HFFc6 (cell line): ENCODE data around the gene SKIC2. TPM values are rescaled to one million over a fixed set of nuclear protein-coding genes. Genes with fewer than 3 reads are reported as not detected.
"Not testable (repeated sequence)": the region's sequence is repeated elsewhere in the genome, so short reads cannot be mapped to it uniquely, and the experiment has no call there.

Experiments used
- DNase-seq: peaks from one replicate; pipeline ENCODE4 v3.0.0-alpha.2; 2018
- H3K27ac Mint-ChIP-seq: 2 replicates; pipeline ENCODE4 v1.8.0; 2020; ENCODE audit warnings: mild to moderate bottlenecking, mixed read lengths
- H3K27me3 Mint-ChIP-seq: 2 replicates; pipeline ENCODE4 v1.8.0; 2021; ENCODE audit warnings: mild to moderate bottlenecking, moderate library complexity, mixed read lengths; ENCODE audit not compliant: insufficient read depth
- H3K36me3 Mint-ChIP-seq: 2 replicates; pipeline ENCODE4 v1.8.0; 2021; ENCODE audit warnings: low read depth, mixed read lengths
- H3K4me1 Mint-ChIP-seq: 2 replicates; pipeline ENCODE4 v1.8.0; 2020; ENCODE audit warnings: low read depth, mixed read lengths
- H3K4me3 Mint-ChIP-seq: 2 replicates; pipeline ENCODE4 v1.8.0; 2020; ENCODE audit warnings: mild to moderate bottlenecking, moderate library complexity, mixed read lengths
- H3K9me3 Mint-ChIP-seq: 2 replicates; pipeline ENCODE4 v1.8.0; 2020; ENCODE audit warnings: mild to moderate bottlenecking, mixed read lengths
- total RNA-seq, 6 experiments: library from RNA; stranded (reverse); fragmentation: NEBNext Ultra II Directional; extraction: Animal tissue kit (Norgen Biotek cat#: 25700); gene quantifications; 2 replicates in 1 of 6; 3 replicates in 5 of 6; pipeline ENCODE4 v1.2.3, GENCODE V29; 2021
- TF ChIP-seq, protein P1 (sequence below): fragments of 200-600 bp; sonication (generic); IDR thresholded peaks from 2 replicates; pipeline ENCODE4 v1.5.0; 2021; ENCODE audit warnings: antibody characterized with exemption, mild to moderate bottlenecking

The SKIC2 gene
- total RNA-seq, 6 experiments from 2014 or later, result 74.0 to 83.3 (median 77.8) TPM

GRCh38 chr6:31972709-31973350 lies 13.9 kb downstream of the SKIC2 start:
- peak overlapping the region; percentile 92 for H3K4me3 Mint-ChIP-seq
- TF ChIP-seq, protein P1, sequence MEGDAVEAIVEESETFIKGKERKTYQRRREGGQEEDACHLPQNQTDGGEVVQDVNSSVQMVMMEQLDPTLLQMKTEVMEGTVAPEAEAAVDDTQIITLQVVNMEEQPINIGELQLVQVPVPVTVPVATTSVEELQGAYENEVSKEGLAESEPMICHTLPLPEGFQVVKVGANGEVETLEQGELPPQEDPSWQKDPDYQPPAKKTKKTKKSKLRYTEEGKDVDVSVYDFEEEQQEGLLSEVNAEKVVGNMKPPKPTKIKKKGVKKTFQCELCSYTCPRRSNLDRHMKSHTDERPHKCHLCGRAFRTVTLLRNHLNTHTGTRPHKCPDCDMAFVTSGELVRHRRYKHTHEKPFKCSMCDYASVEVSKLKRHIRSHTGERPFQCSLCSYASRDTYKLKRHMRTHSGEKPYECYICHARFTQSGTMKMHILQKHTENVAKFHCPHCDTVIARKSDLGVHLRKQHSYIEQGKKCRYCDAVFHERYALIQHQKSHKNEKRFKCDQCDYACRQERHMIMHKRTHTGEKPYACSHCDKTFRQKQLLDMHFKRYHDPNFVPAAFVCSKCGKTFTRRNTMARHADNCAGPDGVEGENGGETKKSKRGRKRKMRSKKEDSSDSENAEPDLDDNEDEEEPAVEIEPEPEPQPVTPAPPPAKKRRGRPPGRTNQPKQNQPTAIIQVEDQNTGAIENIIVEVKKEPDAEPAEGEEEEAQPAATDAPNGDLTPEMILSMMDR, result no peak
- peaks cover 37% of the 10 kb centered on the region for H3K4me1 Mint-ChIP-seq
- H3K9me3 Mint-ChIP-seq, result peaks cover 3% of the 10 kb centered on the region; the same call in 1 of the 2 replicates
- peaks cover 29% of the 10 kb centered on the region for H3K36me3 Mint-ChIP-seq
- peaks cover 20% of the 10 kb centered on the region for H3K27me3 Mint-ChIP-seq
- H3K27ac Mint-ChIP-seq, result peak overlapping the region; percentile 96
- peak; percentile 57 for DNase-seq

DNA sequence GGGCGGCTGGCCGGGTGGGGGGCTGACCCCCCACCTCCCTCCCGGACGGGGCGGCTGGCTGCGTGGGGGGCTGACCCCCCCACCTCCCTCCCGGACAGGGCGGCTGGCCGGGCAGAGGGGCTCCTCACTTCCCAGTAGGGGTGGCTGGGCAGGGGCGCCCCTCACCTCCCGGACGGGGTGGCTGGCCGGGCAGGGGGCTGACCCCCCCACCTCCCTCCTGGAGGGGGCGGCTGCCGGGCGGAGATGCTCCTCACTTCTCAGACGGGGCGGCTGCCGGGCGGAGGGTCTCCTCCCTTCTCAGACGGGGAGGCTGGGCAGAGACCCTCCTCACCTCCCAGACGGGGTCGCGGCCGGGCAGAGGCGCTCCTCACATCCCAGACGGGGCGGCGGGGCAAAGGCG lies 17.1 kb downstream of the SKIC2 start:
- DNase-seq, H3K9me3 Mint-ChIP-seq, H3K4me3 Mint-ChIP-seq, H3K27ac Mint-ChIP-seq: not testable (repeated sequence)
- H3K36me3 Mint-ChIP-seq, result peaks cover 16% of the 10 kb centered on the region
- H3K27me3 Mint-ChIP-seq, result peaks cover 12% of the 10 kb centered on the region
- H3K4me1 Mint-ChIP-seq, result peaks cover 18% of the 10 kb centered on the region

GRCh38 chr6:31977816-31978431 lies 18.9 kb downstream of the SKIC2 start:
- Mint-ChIP-seq H3K4me1 (peaks cover 13% of the 10 kb centered on the region), H3K36me3 (peaks cover 6% of the 10 kb centered on the region), H3K27me3 (no peaks in the 10 kb centered on the region; the same call in 1 of the 2 replicates), H3K4me3 (no peak overlapping the region), H3K9me3 (no peaks in the 10 kb centered on the region), H3K27ac (no peak overlapping the region)
- TF ChIP-seq, protein P1, result no peak
- no peak for DNase-seq

GRCh38 chr6:31978831-31979230 lies 19.9 kb downstream of the SKIC2 start:
- Mint-ChIP-seq H3K4me3 (no peak overlapping the region), H3K4me1 (peaks cover 4% of the 10 kb centered on the region), H3K9me3 (no peaks in the 10 kb centered on the region), H3K36me3 (no peaks in the 10 kb centered on the region), H3K27me3 (no peaks in the 10 kb centered on the region), H3K27ac (no peak overlapping the region)
- DNase-seq, result no peak
- TF ChIP-seq, protein P1, result no peak

- Mint-ChIP-seq H3K9me3 (no peaks in the 10 kb centered on the region), H3K27me3 (no peaks in the 10 kb centered on the region), H3K36me3 (no peaks in the 10 kb centered on the region), H3K27ac (no peak overlapping the region), H3K4me1 (no peaks in the 10 kb centered on the region), H3K4me3 (no peak overlapping the region)
- no peak for DNase-seq
- TF ChIP-seq, protein P1, result no peak
Observed at GRCh38 chr6:31979238-31979898, 20.4 kb downstream of the SKIC2 start.

DNA sequence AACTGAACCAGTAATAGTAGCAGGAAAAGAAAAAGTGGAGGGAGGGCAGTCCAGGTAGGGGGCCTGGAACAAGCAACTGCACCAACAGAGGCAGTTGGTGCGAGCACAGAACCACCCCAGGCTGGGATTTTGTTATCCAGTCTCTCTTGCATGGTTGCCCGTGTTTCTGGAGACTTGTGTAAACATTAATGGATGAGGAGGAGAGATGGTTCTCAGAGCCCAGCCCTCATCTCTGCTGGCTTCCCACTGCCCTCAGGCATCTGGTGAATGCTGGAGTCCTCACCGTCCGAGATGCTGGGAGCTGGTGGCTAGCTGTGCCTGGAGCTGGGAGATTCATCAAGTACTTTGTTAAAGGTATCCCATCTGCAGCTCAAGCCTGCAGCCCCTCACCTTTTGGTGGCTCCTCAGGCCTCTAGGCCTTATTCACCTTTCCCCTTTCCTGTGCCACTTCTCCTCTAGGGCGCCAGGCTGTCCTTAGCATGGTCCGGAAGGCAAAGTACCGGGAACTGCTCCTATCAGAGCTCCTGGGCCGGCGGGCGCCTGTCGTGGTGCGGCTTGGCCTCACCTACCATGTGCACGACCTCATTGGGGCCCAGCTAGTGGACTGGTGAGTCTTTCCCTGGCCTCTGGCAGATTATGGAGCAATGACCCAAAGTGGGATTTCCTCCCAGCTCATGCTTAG lies 21.4 kb downstream of the SKIC2 start:
- H3K27me3 Mint-ChIP-seq, H3K9me3 Mint-ChIP-seq, H3K36me3 Mint-ChIP-seq, H3K4me3 Mint-ChIP-seq, H3K4me1 Mint-ChIP-seq, DNase-seq: not testable (repeated sequence)
- H3K27ac Mint-ChIP-seq, result peak overlapping the region; percentile 29; the same call in 1 of the 2 replicates

GRCh38 chr6:31980998-31981397 lies 22.0 kb downstream of the SKIC2 start:
- H3K4me3 Mint-ChIP-seq, H3K36me3 Mint-ChIP-seq, H3K27me3 Mint-ChIP-seq, H3K9me3 Mint-ChIP-seq, H3K4me1 Mint-ChIP-seq, H3K27ac Mint-ChIP-seq, DNase-seq: not testable (repeated sequence)

DNA sequence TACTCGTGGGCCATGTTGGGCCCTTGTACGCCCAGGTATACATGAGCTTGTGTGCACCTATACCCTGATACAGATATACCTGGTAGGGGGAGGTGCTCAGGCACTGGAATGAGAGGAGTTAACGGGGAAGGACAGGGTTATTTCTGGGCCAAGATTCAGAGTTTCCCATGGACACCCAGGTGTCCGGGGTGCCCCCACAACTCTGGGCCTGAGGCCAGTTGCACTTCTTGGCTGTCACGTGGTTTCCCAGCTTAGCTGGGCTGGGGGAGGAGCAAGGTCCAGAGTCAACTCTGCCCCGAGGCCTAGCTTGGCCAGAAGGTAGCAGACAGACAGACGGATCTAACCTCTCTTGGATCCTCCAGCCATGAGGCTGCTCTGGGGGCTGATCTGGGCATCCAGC lies 22.8 kb downstream of the SKIC2 start, which contains the start of gene C4A:
C4A (plus strand) TSS at position 314 of the 400 bp plus-strand sequence; CDS start at position 365, 51 bp downstream.
- H3K4me1 Mint-ChIP-seq, H3K9me3 Mint-ChIP-seq, H3K4me3 Mint-ChIP-seq: not testable (repeated sequence)

DNA sequence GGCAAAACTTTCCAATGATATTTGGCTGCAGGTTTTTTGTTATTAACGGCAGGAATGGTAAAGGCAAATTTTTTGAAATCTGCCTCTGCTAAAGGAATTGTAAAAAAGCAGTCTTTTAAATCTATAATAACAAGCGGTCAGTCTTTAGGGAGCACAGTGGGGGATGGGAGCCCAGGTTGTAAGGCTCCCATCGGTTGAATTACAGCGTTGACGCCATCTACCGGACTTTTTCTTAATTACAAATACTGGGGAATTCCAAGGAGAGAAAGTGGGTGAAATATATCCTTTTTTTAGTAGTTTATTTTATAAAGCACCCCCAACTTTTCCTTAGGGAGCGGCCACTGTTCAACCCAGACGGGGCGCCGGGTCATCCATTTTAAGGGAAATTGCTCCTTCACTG lies 30.4 kb downstream of the SKIC2 start:
- not testable (repeated sequence) for DNase-seq, H3K4me3 Mint-ChIP-seq, H3K9me3 Mint-ChIP-seq, H3K4me1 Mint-ChIP-seq, H3K27ac Mint-ChIP-seq, H3K27me3 Mint-ChIP-seq, H3K36me3 Mint-ChIP-seq

More for the DNA sequence above, 22.8 kb downstream of the SKIC2 start, which contains the start of gene C4A:
- DNase-seq, H3K27ac Mint-ChIP-seq, H3K27me3 Mint-ChIP-seq, H3K36me3 Mint-ChIP-seq: not testable (repeated sequence)
